IMR-90 (cell line): ENCODE measurements around the gene PCNX2. TPM values are rescaled to one million over a fixed set of nuclear protein-coding genes. Genes with fewer than 3 reads are reported as not detected.

Experiments
- ATAC-seq: fragments of 200-7000 bp; cut with Tn5 transposase; 2 replicates; pipeline ENCODE4 v1.9.1; 2020; ENCODE audit warnings: low read depth, mild to moderate bottlenecking, moderate library complexity
- BruUV-seq: library from RNA; stranded (reverse); fragments of 400-500 nt; replicated peaks from 2 replicates; lab custom pipeline; 2021; lab: Mats Ljungman, UMichigan
- CTCF ChIA-PET: fragments of 300-600 bp; formaldehyde crosslinking; extraction: SDS; loops from one replicate; lab custom pipeline; 2021; ENCODE audit warnings: antibody characterized with exemption; lab: Yijun Ruan, JAX
- POLR2A ChIA-PET: fragments of 300-600 bp; sonication (Branson Sonifier 250); formaldehyde crosslinking; loops from one replicate; lab custom pipeline; 2022; ENCODE audit warnings: antibody characterized with exemption; ENCODE audit not compliant: unreplicated experiment; lab: Charles Lee
- DNase-seq: peaks from one replicate; pipeline ENCODE4 v3.0.0; 2013
- H2AFZ ChIP-seq: replicated peaks from 2 replicates; pipeline ENCODE3; 2013; ENCODE audit warnings: low read length, mild to moderate bottlenecking; ENCODE audit not compliant: poor library complexity
- H2AK5ac ChIP-seq: 2 replicates; pipeline ENCODE4 v1.6.1; 2013; ENCODE audit warnings: low read depth, low read length, inconsistent platforms
- H2AK9ac ChIP-seq: replicated peaks from 2 replicates; pipeline ENCODE3; 2013; ENCODE audit warnings: mild to moderate bottlenecking, low read depth, low read length, moderate library complexity; ENCODE audit not compliant: poor library complexity
- H2BK120ac ChIP-seq: 2 replicates; pipeline ENCODE4 v1.6.1; 2013; ENCODE audit warnings: low read depth, low read length, inconsistent platforms
- H2BK15ac ChIP-seq: 3 replicates; pipeline ENCODE4 v1.6.1; 2013; ENCODE audit warnings: low read depth, low read length, inconsistent platforms
- H2BK20ac ChIP-seq: 2 replicates; pipeline ENCODE4 v1.6.1; 2013; ENCODE audit warnings: low read depth, mild to moderate bottlenecking, inconsistent platforms, low read length, moderate library complexity
- H2BK5ac ChIP-seq: 2 replicates; pipeline ENCODE4 v1.6.1; 2013; ENCODE audit warnings: mild to moderate bottlenecking, low read depth, low read length, inconsistent platforms; ENCODE audit not compliant: poor library complexity, severe bottlenecking
- H3K14ac ChIP-seq: replicated peaks from 2 replicates; pipeline ENCODE4 v1.6.1; 2013; ENCODE audit warnings: low read depth, low read length, inconsistent platforms
- H3K18ac ChIP-seq: 2 replicates; pipeline ENCODE4 v1.6.1; 2013; ENCODE audit warnings: low read depth, low read length, control low read depth
- H3K23ac ChIP-seq: 2 replicates; pipeline ENCODE4 v1.6.1; 2013; ENCODE audit warnings: low read depth, low read length, inconsistent platforms
- H3K27ac ChIP-seq: 2 replicates; pipeline ENCODE4 v1.5.1; 2013; ENCODE audit warnings: mild to moderate bottlenecking, control low read depth, low read length; ENCODE audit not compliant: insufficient read depth
- H3K27me3 ChIP-seq: 2 replicates; pipeline ENCODE4 v1.6.1; 2013; ENCODE audit warnings: low read length; ENCODE audit not compliant: control insufficient read depth, insufficient read depth
- H3K36me3 ChIP-seq: 2 replicates; pipeline ENCODE4 v1.6.1; 2013; ENCODE audit warnings: low read length, mixed read lengths; ENCODE audit not compliant: control insufficient read depth, insufficient read depth
- H3K4ac ChIP-seq: 2 replicates; pipeline ENCODE4 v1.6.1; 2013; ENCODE audit warnings: low read depth, low read length, inconsistent platforms
- H3K4me1 ChIP-seq: 2 replicates; pipeline ENCODE4 v1.6.1; 2013; ENCODE audit warnings: low read length, mixed read lengths; ENCODE audit not compliant: control insufficient read depth, insufficient read depth
- H3K4me2 ChIP-seq: 2 replicates; pipeline ENCODE4 v1.6.1; 2013; ENCODE audit warnings: low read depth, mild to moderate bottlenecking, control low read depth, low read length, moderate library complexity
- H3K4me3 ChIP-seq: 2 replicates; pipeline ENCODE4 v1.5.1; 2013; ENCODE audit warnings: low read depth, mild to moderate bottlenecking, control low read depth, low read length, moderate library complexity; ENCODE audit not compliant: insufficient read depth
- H3K56ac ChIP-seq: 2 replicates; pipeline ENCODE4 v1.6.1; 2013; ENCODE audit warnings: low read length, inconsistent platforms; ENCODE audit not compliant: insufficient read depth; ENCODE audit errors: extremely low read depth
- H3K79me1 ChIP-seq, 2 experiments: 2 replicates each; pipeline ENCODE4 v1.6.1; 2013; ENCODE audit warnings: low read length in 2 of 2, inconsistent platforms in 1 of 2, low read depth in 1 of 2
- H3K9ac ChIP-seq: 2 replicates; pipeline ENCODE4 v1.6.1; 2013; ENCODE audit warnings: low read depth, low read length, control low read depth
- H3K9me1 ChIP-seq: 2 replicates; pipeline ENCODE4 v1.6.1; 2013; ENCODE audit warnings: low read length, inconsistent platforms; ENCODE audit not compliant: insufficient read depth
- H3K9me3 ChIP-seq: 2 replicates; pipeline ENCODE4 v1.6.1; 2013; ENCODE audit warnings: low read length; ENCODE audit not compliant: control insufficient read depth, insufficient read depth
- H4K20me1 ChIP-seq: 2 replicates; pipeline ENCODE4 v1.6.1; 2013; ENCODE audit warnings: low read length, inconsistent platforms; ENCODE audit not compliant: insufficient read depth
- H4K5ac ChIP-seq: 2 replicates; pipeline ENCODE4 v1.6.1; 2013; ENCODE audit warnings: mild to moderate bottlenecking, low read depth, low read length, control low read depth
- H4K8ac ChIP-seq, 2 experiments: 2 replicates each; pipeline ENCODE4 v1.6.1; 2013; ENCODE audit warnings: low read depth in 2 of 2, low read length in 2 of 2, control low read depth in 1 of 2, inconsistent platforms in 1 of 2
- H4K91ac ChIP-seq: 2 replicates; pipeline ENCODE4 v1.6.1; 2013; ENCODE audit warnings: low read depth, low read length, inconsistent platforms; ENCODE audit not compliant: insufficient read depth
- BHLHE40 ChIP-seq: fragments of 150-350 bp; IDR thresholded peaks from 2 replicates; pipeline ENCODE4 v1.6.1; 2016; ENCODE audit warnings: mild to moderate bottlenecking, low read depth, low read length
- CEBPB ChIP-seq: IDR thresholded peaks from 2 replicates; pipeline ENCODE4 v1.6.1; 2012; ENCODE audit warnings: low read depth, low read length, improper control_type of control experiment
- CHD1 ChIP-seq: IDR thresholded peaks from 2 replicates; pipeline ENCODE4 v1.6.1; 2012; ENCODE audit warnings: low read depth, low read length, improper control_type of control experiment
- FOS ChIP-seq: fragments of 150-350 bp; IDR thresholded peaks from 2 replicates; pipeline ENCODE4 v1.6.1; 2016; ENCODE audit warnings: low read depth, low read length
- MAFK ChIP-seq: IDR thresholded peaks from 2 replicates; pipeline ENCODE4 v1.6.1; 2012; ENCODE audit warnings: low read depth, low read length, improper control_type of control experiment
- MAZ ChIP-seq: IDR thresholded peaks from 2 replicates; pipeline ENCODE4 v1.6.1; 2012; ENCODE audit warnings: low read depth, mild to moderate bottlenecking, low read length, improper control_type of control experiment, moderate library complexity, borderline replicate concordance
- MXI1 ChIP-seq: IDR thresholded peaks from 2 replicates; pipeline ENCODE4 v1.6.1; 2012; ENCODE audit warnings: low read depth, mild to moderate bottlenecking, low read length, moderate library complexity, borderline replicate concordance
- NFE2L2 ChIP-seq: fragments of 150-350 bp; IDR thresholded peaks from 2 replicates; pipeline ENCODE4 v1.6.1; 2016; ENCODE audit warnings: low read depth, mild to moderate bottlenecking, low read length
- RAD21 ChIP-seq: IDR thresholded peaks from 2 replicates; pipeline ENCODE4 v1.6.1; 2012; ENCODE audit warnings: low read length, improper control_type of control experiment
- RCOR1 ChIP-seq: IDR thresholded peaks from 2 replicates; pipeline ENCODE4 v1.6.1; 2012; ENCODE audit warnings: mild to moderate bottlenecking, low read length, improper control_type of control experiment; ENCODE audit not compliant: insufficient replicate concordance
- RFX5 ChIP-seq: IDR thresholded peaks from 2 replicates; pipeline ENCODE4 v1.8.0; 2012; ENCODE audit warnings: low read depth, mild to moderate bottlenecking, low read length, moderate library complexity
- SMC3 ChIP-seq: fragments of 150-350 bp; IDR thresholded peaks from 2 replicates; pipeline ENCODE4 v1.6.1; 2016; ENCODE audit warnings: low read depth, mild to moderate bottlenecking, antibody characterized with exemption, low read length, moderate library complexity
- dilution Hi-C: fragments of 300-500 bp; cut with HindIII; formaldehyde crosslinking; loops from one replicate; pipeline ENCODE4 v1.14.3; 2018; ENCODE audit warnings: low sequenced_read_pairs; ENCODE audit not compliant: unreplicated experiment
- in situ Hi-C: fragments of 300-500 bp; cut with MboI; formaldehyde crosslinking; loops from 3 replicates; pipeline ENCODE4 v1.14.3; 2019; ENCODE audit warnings: low sequenced_read_pairs, inconsistent platforms, mixed read lengths
- intact Hi-C: fragments of 100-400 bp; cut with micrococcal nuclease; formaldehyde crosslinking; loops from 2 replicates; pipeline ENCODE4 v1.10.0; 2022
- polyA plus RNA-seq, 3 experiments: library from polyadenylated mRNA; depleted of rRNA; stranded (reverse); fragments of >200 nt; gene quantifications; 2 replicates each; pipeline ENCODE4 v1.2.3, GENCODE V29; 2012; ENCODE audit warnings: low replicate concordance in 1 of 3
- total RNA-seq: library from RNA; depleted of rRNA; stranded (reverse); fragments of >200 nt; gene quantifications from 2 replicates; pipeline ENCODE4 v1.2.3, GENCODE V29; 2012
- TF ChIP-seq, protein P1 (sequence below): fragments of 150-350 bp; IDR thresholded peaks from 2 replicates; pipeline ENCODE4 v1.6.1; 2017; ENCODE audit warnings: mild to moderate bottlenecking, antibody characterized with exemption, low read length, low read depth
- TF ChIP-seq, protein P2 (sequence below): fragments of 150-350 bp; IDR thresholded peaks from 2 replicates; pipeline ENCODE4 v1.6.1; 2016; ENCODE audit warnings: low read depth, mild to moderate bottlenecking, low read length, moderate library complexity, borderline replicate concordance
- TF ChIP-seq, protein P3 (sequence below): conservative IDR thresholded peaks from 2 replicates; pipeline ENCODE4 v1.5.1; 2012; ENCODE audit warnings: mild to moderate bottlenecking, low read depth, low read length, improper control_type of control experiment

Gene PCNX2
- total and polyA plus RNA-seq, 2 of the 4 experiments (the other 2 are of a cell fraction), result 15.9 to 22.6 TPM

DNA sequence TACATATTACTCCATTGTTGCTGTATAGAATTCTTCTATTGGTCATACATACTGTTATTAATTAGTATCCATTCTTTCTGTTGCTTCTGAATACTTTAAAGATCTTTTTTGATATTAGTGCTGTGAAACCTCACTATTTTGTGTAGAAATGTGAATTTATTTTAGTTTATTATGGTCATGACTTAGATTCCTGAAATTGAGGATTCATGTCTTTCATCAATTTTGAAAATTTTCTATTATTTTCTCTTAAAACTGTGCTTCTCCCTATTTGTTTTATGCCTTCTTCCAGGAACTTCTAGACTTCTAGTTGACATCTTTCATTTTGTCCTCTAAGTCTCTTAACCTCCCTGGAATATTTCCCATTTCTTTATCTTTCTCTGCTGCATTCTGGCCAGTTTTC, 232.1 kb downstream of the PCNX2 start:
- Histone ChIP-seq H3K4me2 (no peak overlapping the region), H2AK5ac (no peak overlapping the region), H4K20me1 (no peaks in the 10 kb centered on the region), H3K9ac (no peak overlapping the region), H3K36me3 (no peaks in the 10 kb centered on the region), H3K4me1 (peaks cover 14% of the 10 kb centered on the region), H3K9me3 (no peaks in the 10 kb centered on the region; the same call in 1 of the 2 replicates), H2BK15ac (no peak overlapping the region), H3K23ac (no peak overlapping the region), H3K27ac (no peak overlapping the region), H4K8ac (no peak overlapping the region), H4K5ac (no peak overlapping the region), H2AK9ac (no peak overlapping the region), H4K91ac (no peak overlapping the region), H2AFZ (no peak overlapping the region), H3K27me3 (peaks cover 2% of the 10 kb centered on the region; the same call in 1 of the 2 replicates), H2BK5ac (no peak overlapping the region), H2BK20ac (no peak overlapping the region), H3K9me1 (peaks cover 5% of the 10 kb centered on the region; the same call in 1 of the 2 replicates), H3K79me1 (peaks cover 0 to 3% of the 10 kb centered on the region in 2 experiments; a peak in 1 of 4 replicates), H3K14ac (no peak overlapping the region), H3K4ac (no peak overlapping the region), H3K56ac (no peak overlapping the region), H3K4me3 (no peak overlapping the region), H2BK120ac (no peak overlapping the region), H3K18ac (no peak overlapping the region)
- ATAC-seq (no peak), DNase-seq (no peak)
- ChIA-PET POLR2A (interaction anchor here (0.6 kb wide), 1 partner anchor 118 kb away, joined by 3 read pairs; no protein-coding TSS in a partner anchor), CTCF (no interaction called here)
- BruUV-seq, result no TSS peak
- dilution Hi-C loops (no loop called here), in situ Hi-C loops (no loop called here), intact Hi-C loops (no loop called here)
- TF ChIP-seq, protein P1, sequence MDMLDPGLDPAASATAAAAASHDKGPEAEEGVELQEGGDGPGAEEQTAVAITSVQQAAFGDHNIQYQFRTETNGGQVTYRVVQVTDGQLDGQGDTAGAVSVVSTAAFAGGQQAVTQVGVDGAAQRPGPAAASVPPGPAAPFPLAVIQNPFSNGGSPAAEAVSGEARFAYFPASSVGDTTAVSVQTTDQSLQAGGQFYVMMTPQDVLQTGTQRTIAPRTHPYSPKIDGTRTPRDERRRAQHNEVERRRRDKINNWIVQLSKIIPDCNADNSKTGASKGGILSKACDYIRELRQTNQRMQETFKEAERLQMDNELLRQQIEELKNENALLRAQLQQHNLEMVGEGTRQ, result no peak
- TF ChIP-seq FOS (no peak), RAD21 (no peak), RFX5 (no peak), BHLHE40 (no peak), MAFK (no peak), CEBPB (no peak), MAZ (no peak), SMC3 (no peak), RCOR1 (no peak), MXI1 (no peak), NFE2L2 (no peak), CHD1 (no peak)
- TF ChIP-seq, protein P2, sequence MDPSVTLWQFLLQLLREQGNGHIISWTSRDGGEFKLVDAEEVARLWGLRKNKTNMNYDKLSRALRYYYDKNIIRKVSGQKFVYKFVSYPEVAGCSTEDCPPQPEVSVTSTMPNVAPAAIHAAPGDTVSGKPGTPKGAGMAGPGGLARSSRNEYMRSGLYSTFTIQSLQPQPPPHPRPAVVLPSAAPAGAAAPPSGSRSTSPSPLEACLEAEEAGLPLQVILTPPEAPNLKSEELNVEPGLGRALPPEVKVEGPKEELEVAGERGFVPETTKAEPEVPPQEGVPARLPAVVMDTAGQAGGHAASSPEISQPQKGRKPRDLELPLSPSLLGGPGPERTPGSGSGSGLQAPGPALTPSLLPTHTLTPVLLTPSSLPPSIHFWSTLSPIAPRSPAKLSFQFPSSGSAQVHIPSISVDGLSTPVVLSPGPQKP, result no peak
- TF ChIP-seq, protein P3, sequence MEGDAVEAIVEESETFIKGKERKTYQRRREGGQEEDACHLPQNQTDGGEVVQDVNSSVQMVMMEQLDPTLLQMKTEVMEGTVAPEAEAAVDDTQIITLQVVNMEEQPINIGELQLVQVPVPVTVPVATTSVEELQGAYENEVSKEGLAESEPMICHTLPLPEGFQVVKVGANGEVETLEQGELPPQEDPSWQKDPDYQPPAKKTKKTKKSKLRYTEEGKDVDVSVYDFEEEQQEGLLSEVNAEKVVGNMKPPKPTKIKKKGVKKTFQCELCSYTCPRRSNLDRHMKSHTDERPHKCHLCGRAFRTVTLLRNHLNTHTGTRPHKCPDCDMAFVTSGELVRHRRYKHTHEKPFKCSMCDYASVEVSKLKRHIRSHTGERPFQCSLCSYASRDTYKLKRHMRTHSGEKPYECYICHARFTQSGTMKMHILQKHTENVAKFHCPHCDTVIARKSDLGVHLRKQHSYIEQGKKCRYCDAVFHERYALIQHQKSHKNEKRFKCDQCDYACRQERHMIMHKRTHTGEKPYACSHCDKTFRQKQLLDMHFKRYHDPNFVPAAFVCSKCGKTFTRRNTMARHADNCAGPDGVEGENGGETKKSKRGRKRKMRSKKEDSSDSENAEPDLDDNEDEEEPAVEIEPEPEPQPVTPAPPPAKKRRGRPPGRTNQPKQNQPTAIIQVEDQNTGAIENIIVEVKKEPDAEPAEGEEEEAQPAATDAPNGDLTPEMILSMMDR, result no peak
